K562 (cell line): Measurements from ENCODE around the gene MPND. TPM values are rescaled to one million over a fixed set of nuclear protein-coding genes. Genes with fewer than 3 reads are reported as not detected.
A peak's percentile ranks its signal among the peaks of the same experiment; 100 is the strongest.

Source experiments
- ATAC-seq: fragments of 200-7000 bp; cut with Tn5 transposase; 3 replicates; pipeline ENCODE4 v1.9.1; 2020; ENCODE audit warnings: moderate library complexity
- BruUV-seq: library from RNA; stranded (reverse); fragments of 400-500 nt; replicated peaks from 2 replicates; lab custom pipeline; 2021; lab: Mats Ljungman, UMichigan
- CTCF ChIA-PET: fragments of 300-600 bp; formaldehyde crosslinking; extraction: SDS; loops from one replicate; lab custom pipeline; 2021; ENCODE audit warnings: low intra/inter-chr PET ratio; lab: Yijun Ruan, JAX
- POLR2A ChIA-PET: fragments of 300-600, 350-650 bp; sonication (Branson Sonifier 250); formaldehyde crosslinking; extraction: SDS; loops from one replicate; lab custom pipeline; 2021; ENCODE audit warnings: antibody characterized with exemption, inconsistent platforms; lab: Yijun Ruan, JAX
- DNase-seq, 4 experiments: peaks; one replicate each; pipeline versions ENCODE4 v3.0.0 to v3.0.0-alpha.2; 2011 to 2018; ENCODE audit warnings: low spot score in 3 of 4, mixed read lengths in 3 of 4; ENCODE audit errors: extremely low read depth in 1 of 4
- FAIRE-seq: peaks from 2 replicates; lab custom pipeline; 2011; peaks lifted over from hg19 to GRCh38; lab: Jason Lieb, UNC
- H2AFZ ChIP-seq: 2 replicates; pipeline ENCODE4 v1.6.0; 2011; ENCODE audit warnings: low read depth, low read length, control low read depth, inconsistent platforms
- H3K27ac ChIP-seq: fragments of 200-600 bp; 3 replicates; pipeline ENCODE4 v1.8.0; 2011; ENCODE audit warnings: low read depth, mild to moderate bottlenecking, control low read depth, inconsistent platforms, low read length, moderate library complexity, mixed read lengths; ENCODE audit errors: extremely low read depth
- H3K27me3 ChIP-seq, 2 experiments: fragments of 300-600 bp in 1 of 2; 2 replicates in 1 of 2; 3 replicates in 1 of 2; pipeline versions ENCODE4 v1.6.0 to v1.8.0; 2011; ENCODE audit warnings: inconsistent platforms in 2 of 2, low read length in 2 of 2, mild to moderate bottlenecking in 1 of 2, mixed read lengths in 1 of 2, moderate library complexity in 1 of 2; ENCODE audit not compliant: control insufficient read depth in 2 of 2, insufficient read depth in 2 of 2
- H3K36me3 ChIP-seq: fragments of 300-600 bp; 3 replicates; pipeline ENCODE4 v1.8.0; 2011; ENCODE audit warnings: mild to moderate bottlenecking, low read length, inconsistent platforms; ENCODE audit not compliant: control insufficient read depth, insufficient read depth
- H3K4me1 ChIP-seq, 2 experiments: fragments of 200-600 bp in 1 of 2; replicated peaks in 1 of 2; 2 replicates in 1 of 2; 3 replicates in 1 of 2; pipeline versions ENCODE4 v1.5.1 to v1.8.0; 2011; ENCODE audit warnings: inconsistent platforms in 2 of 2, low read length in 2 of 2, mild to moderate bottlenecking in 1 of 2, mixed read lengths in 1 of 2, moderate library complexity in 1 of 2; ENCODE audit not compliant: control insufficient read depth in 2 of 2, insufficient read depth in 2 of 2
- H3K4me2 ChIP-seq: 2 replicates; pipeline ENCODE4 v1.6.1; 2011; ENCODE audit warnings: low read length, control low read depth, inconsistent platforms, mixed read lengths; ENCODE audit not compliant: insufficient read depth
- H3K4me3 ChIP-seq: fragments of 200-600 bp; sonication (generic), shearing (Covaris generic); 2 replicates; pipeline ENCODE4 v1.5.1; 2016; ENCODE audit warnings: control low read depth, inconsistent platforms
- H3K79me2 ChIP-seq: fragments of 200-600 bp; 3 replicates; pipeline ENCODE4 v1.8.0; 2011; ENCODE audit warnings: low read length, inconsistent platforms; ENCODE audit not compliant: control insufficient read depth, insufficient read depth
- H3K9ac ChIP-seq, 2 experiments: 2 replicates each; pipeline versions ENCODE4 v1.6.0 to v1.6.1; 2011; ENCODE audit warnings: low read depth in 2 of 2, low read length in 2 of 2, control low read depth in 1 of 2, inconsistent platforms in 1 of 2, mild to moderate bottlenecking in 1 of 2, mixed read lengths in 1 of 2; ENCODE audit not compliant: insufficient read depth in 1 of 2
- H3K9me1 ChIP-seq: one replicate; pipeline ENCODE4 v1.6.0; 2011; ENCODE audit warnings: inconsistent platforms, mild to moderate bottlenecking, low read length, moderate library complexity; ENCODE audit not compliant: control insufficient read depth, insufficient read depth
- H3K9me3 ChIP-seq: replicated peaks from 2 replicates; pipeline ENCODE4 v1.5.1; 2011; ENCODE audit warnings: low read depth, low read length, inconsistent platforms; ENCODE audit not compliant: control insufficient read depth, insufficient read depth
- H4K20me1 ChIP-seq: replicated peaks from 2 replicates; pipeline ENCODE4 v1.6.1; 2011; ENCODE audit warnings: low read length, inconsistent platforms, mixed read lengths; ENCODE audit not compliant: control insufficient read depth, insufficient read depth
- BHLHE40 ChIP-seq: IDR thresholded peaks from 2 replicates; pipeline ENCODE4 v1.6.1; 2011; ENCODE audit warnings: low read length, improper control_type of control experiment
- WGBS: fragments of 100-300 bp; shearing (Covaris generic); methylation state at CpG from one replicate; pipeline ENCODE4 v1.1.6; 2016; ENCODE audit warnings: low coverage, mixed read lengths; ENCODE audit not compliant: insufficient coverage; ENCODE audit errors: missing lambda C conversion rate; 5-methylcytosine and 5-hydroxymethylcytosine counted together
- in situ Hi-C: fragments of 300-500 bp; cut with MboI; formaldehyde crosslinking; loops from 4 replicates; pipeline ENCODE4 v1.15.0; 2018; ENCODE audit warnings: inconsistent platforms, mixed read lengths
- intact Hi-C: fragments of 100-400 bp; cut with micrococcal nuclease; formaldehyde crosslinking; loops from 2 replicates; pipeline ENCODE4 v1.14.2; 2022
- polyA plus RNA-seq, 8 experiments: library from polyadenylated mRNA; depleted of rRNA in 4 of 8; stranded (reverse) in 5 of 8; unstranded in 3 of 8; fragments of >200 nt; fragmentation: Nextera tagmentation in 2 of 8; fragmentation: Illumina TruSeq in 1 of 8; extraction: Ambion mirVana in 2 of 8; extraction: Trizol in 1 of 8; gene quantifications; 2 replicates each; pipeline versions ENCODE4 v1.2.1 to v1.2.3, GENCODE V29; 2011 to 2014; ENCODE audit warnings: inconsistent platforms in 1 of 8, missing spikeins in 1 of 8
- total RNA-seq, 7 experiments: library from RNA; depleted of rRNA in 6 of 7; stranded (reverse); fragments of >200 nt in 6 of 7; fragmentation: Illumina TruSeq in 2 of 7; extraction: Trizol in 2 of 7; gene quantifications; 2 replicates each; pipeline versions ENCODE4 v1.2.1 to v1.2.3, GENCODE V29; 2011 to 2021; ENCODE audit warnings: low replicate concordance in 1 of 7
- TF ChIP-seq, protein P1 (sequence below): sonication (generic); formaldehyde crosslinking; IDR thresholded peaks from 2 replicates; pipeline ENCODE4 v1.9.0; 2022; ENCODE audit warnings: mild to moderate bottlenecking, missing genetic modification reagents
- TF ChIP-seq, protein P2 (sequence below): fragments of 250-450 bp; sonication (Bioruptor Pico); IDR thresholded peaks from 2 replicates; pipeline ENCODE4 v1.4.0; 2020; ENCODE audit warnings: mild to moderate bottlenecking, moderate library complexity

Gene MPND
- total and polyA plus RNA-seq, 9 of the 15 experiments (the other 6 are each of a cell fraction or from before 2014, with no cell fraction given): 0.25 to 14.0 (median 3.9) TPM

DNA sequence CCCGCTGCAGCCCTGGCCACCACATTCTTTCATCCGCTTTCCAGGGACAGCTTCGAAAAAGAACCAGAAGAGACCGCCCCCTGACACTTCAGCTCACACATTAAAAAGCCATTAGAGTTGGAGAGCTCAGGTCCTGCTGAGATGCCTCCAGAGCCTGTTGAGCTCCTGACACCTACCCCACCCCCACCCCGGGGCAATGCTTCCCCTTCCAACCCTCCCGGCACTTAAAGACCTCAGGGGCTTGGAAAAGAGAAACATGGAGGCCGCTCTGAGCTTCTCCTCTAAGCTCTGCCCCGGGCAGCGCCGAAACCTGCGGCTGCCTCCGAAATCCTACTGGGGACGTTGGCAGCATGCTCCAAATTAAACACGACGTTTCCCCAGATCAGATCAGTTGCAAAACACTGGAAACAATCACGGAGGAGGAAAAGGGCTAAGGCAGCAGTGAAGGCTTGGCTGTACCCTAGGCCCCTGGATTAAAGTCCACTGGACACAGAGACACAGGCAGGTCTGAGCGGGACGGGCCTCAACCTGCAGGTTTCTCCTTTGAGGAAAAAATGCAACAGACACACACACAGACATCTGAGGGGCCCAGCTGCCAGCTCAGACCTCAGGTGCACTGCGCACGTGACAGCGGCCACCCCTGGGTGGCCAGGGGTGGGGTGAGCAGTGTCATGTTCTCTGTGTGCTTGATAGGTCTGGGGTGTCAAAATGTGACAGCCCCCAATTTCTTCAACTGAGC is 47.4 kb downstream of the MPND start:
- FAIRE-seq: no peak
- intact Hi-C loops: no loop called here
- BruUV-seq: no TSS peak
- Histone ChIP-seq H3K79me2 (peaks cover 93% of the 10 kb centered on the region), H3K9me3 (no peaks in the 10 kb centered on the region), H3K9me1 (peaks cover 13% of the 10 kb centered on the region), H3K27me3 (no peaks in the 10 kb centered on the region), H4K20me1 (peaks cover 58% of the 10 kb centered on the region), H3K4me2 (no peak overlapping the region; the same call in 1 of the 2 replicates), H3K4me1 (peaks cover 33 to 54% of the 10 kb centered on the region in 2 experiments), H2AFZ (no peak overlapping the region), H3K9ac (peak overlapping the region in 1 of 2 experiments; percentile 83; a peak in 2 of 4 replicates), H3K36me3 (peaks cover 70% of the 10 kb centered on the region), H3K4me3 (no peak overlapping the region), H3K27ac (peak overlapping the region; percentile 40; the same call in 2 of the 3 replicates)
- CTCF ChIA-PET: no interaction called here
- peak; percentile 55 for TF ChIP-seq BHLHE40
- TF ChIP-seq, protein P1, sequence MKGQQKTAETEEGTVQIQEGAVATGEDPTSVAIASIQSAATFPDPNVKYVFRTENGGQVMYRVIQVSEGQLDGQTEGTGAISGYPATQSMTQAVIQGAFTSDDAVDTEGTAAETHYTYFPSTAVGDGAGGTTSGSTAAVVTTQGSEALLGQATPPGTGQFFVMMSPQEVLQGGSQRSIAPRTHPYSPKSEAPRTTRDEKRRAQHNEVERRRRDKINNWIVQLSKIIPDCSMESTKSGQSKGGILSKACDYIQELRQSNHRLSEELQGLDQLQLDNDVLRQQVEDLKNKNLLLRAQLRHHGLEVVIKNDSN (CRISPR knock-in tag): peak; percentile 62; the same call in 1 of the 2 replicates
- TF ChIP-seq, protein P2, sequence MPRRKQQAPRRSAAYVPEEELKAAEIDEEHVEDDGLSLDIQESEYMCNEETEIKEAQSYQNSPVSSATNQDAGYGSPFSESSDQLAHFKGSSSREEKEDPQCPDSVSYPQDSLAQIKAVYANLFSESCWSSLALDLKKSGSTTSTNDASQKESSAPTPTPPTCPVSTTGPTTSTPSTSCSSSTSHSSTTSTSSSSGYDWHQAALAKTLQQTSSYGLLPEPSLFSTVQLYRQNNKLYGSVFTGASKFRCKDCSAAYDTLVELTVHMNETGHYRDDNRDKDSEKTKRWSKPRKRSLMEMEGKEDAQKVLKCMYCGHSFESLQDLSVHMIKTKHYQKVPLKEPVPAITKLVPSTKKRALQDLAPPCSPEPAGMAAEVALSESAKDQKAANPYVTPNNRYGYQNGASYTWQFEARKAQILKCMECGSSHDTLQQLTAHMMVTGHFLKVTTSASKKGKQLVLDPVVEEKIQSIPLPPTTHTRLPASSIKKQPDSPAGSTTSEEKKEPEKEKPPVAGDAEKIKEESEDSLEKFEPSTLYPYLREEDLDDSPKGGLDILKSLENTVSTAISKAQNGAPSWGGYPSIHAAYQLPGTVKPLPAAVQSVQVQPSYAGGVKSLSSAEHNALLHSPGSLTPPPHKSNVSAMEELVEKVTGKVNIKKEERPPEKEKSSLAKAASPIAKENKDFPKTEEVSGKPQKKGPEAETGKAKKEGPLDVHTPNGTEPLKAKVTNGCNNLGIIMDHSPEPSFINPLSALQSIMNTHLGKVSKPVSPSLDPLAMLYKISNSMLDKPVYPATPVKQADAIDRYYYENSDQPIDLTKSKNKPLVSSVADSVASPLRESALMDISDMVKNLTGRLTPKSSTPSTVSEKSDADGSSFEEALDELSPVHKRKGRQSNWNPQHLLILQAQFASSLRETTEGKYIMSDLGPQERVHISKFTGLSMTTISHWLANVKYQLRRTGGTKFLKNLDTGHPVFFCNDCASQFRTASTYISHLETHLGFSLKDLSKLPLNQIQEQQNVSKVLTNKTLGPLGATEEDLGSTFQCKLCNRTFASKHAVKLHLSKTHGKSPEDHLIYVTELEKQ (CRISPR knock-in tag): no peak
- POLR2A ChIA-PET: interaction anchor here (0.7 to 2.1 kb wide), 5 partner anchors 8 to 959 kb away, joined by 3 to 11 read pairs (median 3); no protein-coding TSS in a partner anchor
- peak; percentile 27; the same call in 2 of the 3 replicates for ATAC-seq
- DNase-seq: no peak
- WGBS: 71% methylated on average over 21 of the region's 21 CpGs
- in situ Hi-C loops: no loop called here
